PC-3 (cell line): ENCODE data around the gene OR2C3.

Experiments
- CTCF ChIP-seq: fragments of 300-600 bp; sonication (generic); conservative IDR thresholded peaks from 2 replicates; pipeline ENCODE4 v1.5.1; 2017; ENCODE audit warnings: antibody characterized with exemption, low read depth, mild to moderate bottlenecking, low read length
- EZH2 ChIP-seq: fragments of 300-600 bp; sonication (generic); IDR thresholded peaks from one replicate; pipeline ENCODE4 v1.6.1; 2017; ENCODE audit warnings: antibody characterized with exemption, mild to moderate bottlenecking, low read length; ENCODE audit not compliant: unreplicated experiment

GRCh38 chr1:247528812-247529474 is 7.3 kb downstream of the OR2C3 start:
- peak; percentile 42 for TF ChIP-seq CTCF
- TF ChIP-seq EZH2 = no peak
